A673 (cell line): ENCODE measurements around the gene MAGI1. TPM values are rescaled to one million over a fixed set of nuclear protein-coding genes. Genes with fewer than 3 reads are reported as not detected.
"Not testable (repeated sequence)": the region's sequence is repeated elsewhere in the genome, so short reads cannot be mapped to it uniquely, and the experiment has no call there.

Source experiments
- BruUV-seq: library from RNA; stranded (reverse); fragments of 400-500 nt; replicated peaks from 2 replicates; lab custom pipeline; 2021; lab: Mats Ljungman, UMichigan
- CTCF ChIA-PET: fragments of 300-600 bp; sonication (Branson Sonifier 250); formaldehyde crosslinking; loops from one replicate; lab custom pipeline; 2022; ENCODE audit warnings: antibody characterized with exemption; lab: Charles Lee
- POLR2A ChIA-PET: fragments of 300-600 bp; sonication (Branson Sonifier 250); formaldehyde crosslinking; loops from one replicate; lab custom pipeline; 2022; ENCODE audit warnings: antibody characterized with exemption; ENCODE audit not compliant: low non-redundant PET; lab: Charles Lee
- DNase-seq: peaks from one replicate; pipeline ENCODE4 v3.0.0-alpha.2; 2015; ENCODE audit warnings: low spot score
- H3K27ac ChIP-seq: fragments of 200-600 bp; sonication (generic); 2 replicates; pipeline ENCODE4 v1.5.1; 2016; ENCODE audit warnings: mixed run types, low read depth, mild to moderate bottlenecking, mixed read lengths, antibody characterized with exemption, low read length; ENCODE audit not compliant: poor library complexity, severe bottlenecking
- H3K27me3 ChIP-seq: fragments of 200-600 bp; sonication (generic); replicated peaks from 2 replicates; pipeline ENCODE4 v1.6.1; 2017; ENCODE audit warnings: mixed run types, low read depth, mild to moderate bottlenecking, mixed read lengths, antibody characterized with exemption, low read length; ENCODE audit not compliant: insufficient read depth, poor library complexity
- H3K36me3 ChIP-seq: fragments of 200-600 bp; sonication (generic); 2 replicates; pipeline ENCODE4 v1.6.1; 2016; ENCODE audit warnings: mixed run types, mild to moderate bottlenecking, mixed read lengths, antibody characterized with exemption, low read length; ENCODE audit not compliant: insufficient read depth, poor library complexity, severe bottlenecking
- H3K4me1 ChIP-seq: fragments of 200-600 bp; sonication (generic); 2 replicates; pipeline ENCODE4 v1.6.1; 2017; ENCODE audit warnings: mixed run types, mild to moderate bottlenecking, mixed read lengths, antibody characterized with exemption, low read length; ENCODE audit not compliant: insufficient read depth, poor library complexity, severe bottlenecking
- H3K4me3 ChIP-seq: fragments of 200-600 bp; sonication (generic); 2 replicates; pipeline ENCODE4 v1.5.1; 2016; ENCODE audit warnings: low read depth, mixed run types, mild to moderate bottlenecking, mixed read lengths, low read length; ENCODE audit not compliant: poor library complexity, severe bottlenecking
- H3K9me3 ChIP-seq: fragments of 200-600 bp; sonication (generic); 2 replicates; pipeline ENCODE4 v1.6.1; 2016; ENCODE audit warnings: mixed run types, low read depth, mild to moderate bottlenecking, mixed read lengths, antibody characterized with exemption, low read length; ENCODE audit not compliant: poor library complexity, severe bottlenecking
- EZH2 ChIP-seq: fragments of 200-600 bp; sonication (generic); IDR thresholded peaks from 2 replicates; pipeline ENCODE4 v1.6.1; 2017; ENCODE audit warnings: borderline replicate concordance, low read depth, mild to moderate bottlenecking, mixed read lengths, antibody characterized with exemption, low read length; ENCODE audit not compliant: poor library complexity, severe bottlenecking
- intact Hi-C: fragments of 100-400 bp; cut with micrococcal nuclease; formaldehyde crosslinking; loops from one replicate; pipeline ENCODE4 v1.10.0; 2022; ENCODE audit not compliant: unreplicated experiment
- total RNA-seq: library from RNA; stranded (reverse); gene quantifications from 2 replicates; pipeline ENCODE4 v1.2.3, GENCODE V29; 2021
- TF ChIP-seq, protein P1 (sequence below): fragments of 300-800, 200-600 bp; sonication (generic); conservative IDR thresholded peaks from 2 replicates; pipeline ENCODE4 v1.5.1; 2017; ENCODE audit warnings: low read depth, mild to moderate bottlenecking, antibody characterized with exemption, low read length, moderate library complexity, mixed read lengths

MAGI1 gene
- total RNA-seq, 1 experiment from 2014 or later, result 30.5 TPM

- ChIA-PET CTCF (no interaction called here), POLR2A (no interaction called here)
- TF ChIP-seq EZH2, result no peak
- TF ChIP-seq, protein P1, sequence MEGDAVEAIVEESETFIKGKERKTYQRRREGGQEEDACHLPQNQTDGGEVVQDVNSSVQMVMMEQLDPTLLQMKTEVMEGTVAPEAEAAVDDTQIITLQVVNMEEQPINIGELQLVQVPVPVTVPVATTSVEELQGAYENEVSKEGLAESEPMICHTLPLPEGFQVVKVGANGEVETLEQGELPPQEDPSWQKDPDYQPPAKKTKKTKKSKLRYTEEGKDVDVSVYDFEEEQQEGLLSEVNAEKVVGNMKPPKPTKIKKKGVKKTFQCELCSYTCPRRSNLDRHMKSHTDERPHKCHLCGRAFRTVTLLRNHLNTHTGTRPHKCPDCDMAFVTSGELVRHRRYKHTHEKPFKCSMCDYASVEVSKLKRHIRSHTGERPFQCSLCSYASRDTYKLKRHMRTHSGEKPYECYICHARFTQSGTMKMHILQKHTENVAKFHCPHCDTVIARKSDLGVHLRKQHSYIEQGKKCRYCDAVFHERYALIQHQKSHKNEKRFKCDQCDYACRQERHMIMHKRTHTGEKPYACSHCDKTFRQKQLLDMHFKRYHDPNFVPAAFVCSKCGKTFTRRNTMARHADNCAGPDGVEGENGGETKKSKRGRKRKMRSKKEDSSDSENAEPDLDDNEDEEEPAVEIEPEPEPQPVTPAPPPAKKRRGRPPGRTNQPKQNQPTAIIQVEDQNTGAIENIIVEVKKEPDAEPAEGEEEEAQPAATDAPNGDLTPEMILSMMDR, result no peak
- Histone ChIP-seq H3K36me3 (no peaks in the 10 kb centered on the region), H3K4me1 (peaks cover 6% of the 10 kb centered on the region), H3K27me3 (no peaks in the 10 kb centered on the region), H3K4me3 (no peak overlapping the region), H3K9me3 (no peaks in the 10 kb centered on the region), H3K27ac (no peak overlapping the region)
- BruUV-seq, result no TSS peak
- intact Hi-C loops, result no loop called here
- DNase-seq, result no peak
These were observed 470.2 kb downstream of the MAGI1 start for GRCh38 chr3:65568497-65568896.

- POLR2A ChIA-PET, CTCF ChIA-PET, H3K36me3 ChIP-seq, H3K27me3 ChIP-seq, DNase-seq, intact Hi-C loops, BruUV-seq, H3K4me3 ChIP-seq, H3K9me3 ChIP-seq, H3K27ac ChIP-seq: not testable (repeated sequence)
- H3K4me1 ChIP-seq, result peaks cover 15% of the 10 kb centered on the region
These were observed 473.0 kb downstream of the MAGI1 start for GRCh38 chr3:65565744-65566143.

DNA sequence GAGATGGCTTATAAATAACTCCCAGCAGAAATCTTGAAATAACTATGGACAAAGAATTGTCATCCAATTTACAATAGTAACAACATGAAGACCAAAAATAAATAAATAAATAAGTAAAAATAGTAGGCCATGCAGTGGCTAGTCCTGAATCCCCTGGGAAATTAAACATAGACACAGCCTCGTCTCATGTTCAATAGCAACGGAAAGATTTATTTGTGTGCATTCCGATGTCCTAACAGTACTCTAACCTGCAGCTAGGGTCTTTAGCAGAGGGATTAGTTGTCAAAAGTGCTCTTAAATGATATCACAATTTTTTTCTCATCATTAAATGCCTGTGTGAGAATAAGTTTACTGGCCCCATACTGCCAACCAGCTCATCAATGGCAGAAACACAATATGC is 474.2 kb downstream of the MAGI1 start:
- TF ChIP-seq, protein P1, result no peak
- TF ChIP-seq EZH2, result no peak
- DNase-seq, result no peak
- Histone ChIP-seq H3K36me3 (no peaks in the 10 kb centered on the region), H3K4me3 (no peak overlapping the region), H3K27ac (no peak overlapping the region), H3K4me1 (peaks cover 16% of the 10 kb centered on the region), H3K27me3 (no peaks in the 10 kb centered on the region), H3K9me3 (no peaks in the 10 kb centered on the region)
- intact Hi-C loops, result no loop called here
- ChIA-PET POLR2A (no interaction called here), CTCF (no interaction called here)
- BruUV-seq, result no TSS peak

GRCh38 chr3:65563861-65564260 is 474.9 kb downstream of the MAGI1 start:
- no peak overlapping the region for H3K4me3 ChIP-seq
- intact Hi-C loops, result no loop called here
- no peaks in the 10 kb centered on the region for H3K9me3 ChIP-seq
- no TSS peak for BruUV-seq
- H3K4me1 ChIP-seq, result peaks cover 16% of the 10 kb centered on the region
- no peaks in the 10 kb centered on the region for H3K27me3 ChIP-seq
- no peaks in the 10 kb centered on the region for H3K36me3 ChIP-seq
- no peak overlapping the region for H3K27ac ChIP-seq
- ChIA-PET CTCF (no interaction called here), POLR2A (no interaction called here)
- TF ChIP-seq, protein P1, result no peak
- TF ChIP-seq EZH2, result no peak
- no peak for DNase-seq
